WERI-Rb-1 (cell line): Measurements from ENCODE around the gene CTSZ.

Source experiments
- DNase-seq: peaks from one replicate; pipeline ENCODE4 v3.0.0-alpha.2; 2020
- H3K27ac ChIP-seq: fragments of 250-450 bp; sonication (Bioruptor Pico); 2 replicates; pipeline ENCODE4 v1.5.1; 2020; ENCODE audit warnings: mild to moderate bottlenecking, moderate library complexity
- H3K27me3 ChIP-seq: fragments of 250-450 bp; sonication (Bioruptor Pico); 2 replicates; pipeline ENCODE4 v1.5.1; 2021; ENCODE audit warnings: mild to moderate bottlenecking, low read depth, moderate library complexity; ENCODE audit not compliant: insufficient read depth, severe bottlenecking
- H3K36me3 ChIP-seq: fragments of 250-450 bp; sonication (Bioruptor Pico); 2 replicates; pipeline ENCODE4 v1.5.1; 2020; ENCODE audit warnings: mild to moderate bottlenecking, moderate library complexity
- H3K4me3 ChIP-seq: 2 replicates; pipeline ENCODE4 v1.5.1; 2011; ENCODE audit warnings: low read depth, mild to moderate bottlenecking, control low read depth, low read length
- H3K9me3 ChIP-seq: fragments of 250-450 bp; sonication (Bioruptor Pico); 2 replicates; pipeline ENCODE4 v1.5.1; 2021; ENCODE audit warnings: mild to moderate bottlenecking, moderate library complexity; ENCODE audit not compliant: severe bottlenecking
- TF ChIP-seq, protein P1 (sequence below): IDR thresholded peaks from 2 replicates; pipeline ENCODE4 v1.5.1; 2011; ENCODE audit warnings: low read depth, mild to moderate bottlenecking, control low read depth, inconsistent platforms, low read length

CTSZ gene

GRCh38 chr20:59010995-59011873 is 4.2 kb upstream of the CTSZ start:
- no peak overlapping the region for H3K4me3 ChIP-seq
- no peaks in the 10 kb centered on the region for H3K27me3 ChIP-seq
- H3K9me3 ChIP-seq: no peaks in the 10 kb centered on the region
- DNase-seq: no peak
- TF ChIP-seq, protein P1, sequence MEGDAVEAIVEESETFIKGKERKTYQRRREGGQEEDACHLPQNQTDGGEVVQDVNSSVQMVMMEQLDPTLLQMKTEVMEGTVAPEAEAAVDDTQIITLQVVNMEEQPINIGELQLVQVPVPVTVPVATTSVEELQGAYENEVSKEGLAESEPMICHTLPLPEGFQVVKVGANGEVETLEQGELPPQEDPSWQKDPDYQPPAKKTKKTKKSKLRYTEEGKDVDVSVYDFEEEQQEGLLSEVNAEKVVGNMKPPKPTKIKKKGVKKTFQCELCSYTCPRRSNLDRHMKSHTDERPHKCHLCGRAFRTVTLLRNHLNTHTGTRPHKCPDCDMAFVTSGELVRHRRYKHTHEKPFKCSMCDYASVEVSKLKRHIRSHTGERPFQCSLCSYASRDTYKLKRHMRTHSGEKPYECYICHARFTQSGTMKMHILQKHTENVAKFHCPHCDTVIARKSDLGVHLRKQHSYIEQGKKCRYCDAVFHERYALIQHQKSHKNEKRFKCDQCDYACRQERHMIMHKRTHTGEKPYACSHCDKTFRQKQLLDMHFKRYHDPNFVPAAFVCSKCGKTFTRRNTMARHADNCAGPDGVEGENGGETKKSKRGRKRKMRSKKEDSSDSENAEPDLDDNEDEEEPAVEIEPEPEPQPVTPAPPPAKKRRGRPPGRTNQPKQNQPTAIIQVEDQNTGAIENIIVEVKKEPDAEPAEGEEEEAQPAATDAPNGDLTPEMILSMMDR: no peak
- H3K27ac ChIP-seq: no peak overlapping the region
- no peaks in the 10 kb centered on the region for H3K36me3 ChIP-seq

DNA sequence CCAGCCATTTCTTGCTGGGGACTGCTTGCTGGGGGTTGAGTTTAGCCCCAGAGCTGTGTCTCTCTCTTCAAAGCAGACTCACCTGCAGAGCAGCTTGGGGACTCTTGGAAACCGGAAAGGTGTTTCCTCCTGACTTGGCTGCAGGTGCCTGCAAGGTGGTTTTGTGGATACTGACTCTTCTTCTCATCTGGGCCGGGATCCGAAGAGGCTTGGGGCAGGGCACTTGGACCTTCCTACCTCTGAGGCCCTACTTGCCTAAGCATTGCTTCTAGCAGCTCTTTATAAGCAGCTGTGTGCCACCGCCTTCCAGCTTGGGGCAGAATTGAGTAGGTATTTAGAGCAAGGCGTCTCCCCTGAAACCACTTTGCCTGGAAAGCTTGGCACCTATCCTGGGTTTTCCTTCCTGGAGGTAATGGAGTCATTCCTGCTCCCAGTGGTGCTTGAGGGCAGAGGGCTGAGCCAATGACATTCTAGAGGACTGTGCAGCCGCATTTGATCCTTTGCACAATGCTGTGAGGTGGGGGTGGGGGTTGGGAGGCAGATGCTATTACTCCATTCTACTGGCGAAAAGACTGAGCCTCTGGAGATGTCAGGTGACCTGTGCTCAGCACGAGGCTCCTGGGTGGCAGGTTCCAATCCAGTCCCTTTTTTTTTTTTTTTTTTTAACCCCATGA is 3.4 kb upstream of the CTSZ start:
- Histone ChIP-seq H3K36me3 (no peaks in the 10 kb centered on the region), H3K27me3 (no peaks in the 10 kb centered on the region), H3K4me3 (no peak overlapping the region), H3K27ac (no peak overlapping the region), H3K9me3 (no peaks in the 10 kb centered on the region)
- no peak for DNase-seq
- TF ChIP-seq, protein P1: no peak

- Histone ChIP-seq H3K36me3 (no peaks in the 10 kb centered on the region), H3K9me3 (no peaks in the 10 kb centered on the region), H3K27me3 (no peaks in the 10 kb centered on the region), H3K27ac (no peak overlapping the region), H3K4me3 (no peak overlapping the region)
- no peak for DNase-seq
- TF ChIP-seq, protein P1: no peak
These were observed 1.8 kb upstream of the CTSZ start for GRCh38 chr20:59008715-59009336.

DNA sequence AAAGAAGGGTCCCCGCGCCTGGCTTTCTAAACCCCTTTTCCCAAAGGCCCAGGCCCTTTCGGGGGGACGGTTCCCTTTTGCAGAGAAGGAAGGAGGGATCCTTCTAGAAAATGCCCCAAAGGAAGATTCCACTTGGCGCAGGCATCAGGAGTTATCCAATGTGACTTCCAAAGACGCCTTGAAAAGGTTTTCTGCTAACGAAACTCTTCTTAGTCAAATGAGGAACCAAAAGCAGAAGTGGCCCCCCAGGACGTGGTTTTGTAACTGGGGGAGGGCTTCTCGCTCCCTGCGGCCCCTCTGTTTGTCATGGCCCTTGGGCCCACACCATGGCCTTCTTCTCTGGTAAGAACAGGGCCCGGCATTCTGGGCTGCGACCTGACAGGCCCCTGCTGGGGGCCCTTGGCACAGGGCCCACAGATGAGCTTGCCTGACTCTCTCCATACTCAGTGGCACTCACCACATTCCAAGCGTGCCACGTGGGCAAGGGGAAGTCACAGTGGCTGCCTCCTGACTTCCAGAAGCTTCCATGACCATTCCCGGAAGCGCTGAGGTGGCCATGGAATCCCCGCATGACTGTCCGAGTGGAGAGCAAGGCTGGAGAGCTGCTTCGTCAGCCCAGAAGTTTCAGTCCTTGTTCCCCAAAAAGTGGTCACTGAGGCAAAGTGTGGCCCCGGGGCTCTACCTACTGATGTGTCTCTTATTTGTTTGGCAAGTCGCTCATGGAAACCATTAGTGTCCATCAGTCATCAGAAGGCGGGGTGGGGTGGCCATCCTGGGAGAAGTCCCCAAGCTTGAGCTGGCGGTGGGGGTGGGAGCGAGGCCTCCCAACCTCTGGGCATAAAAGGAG is 834 bp upstream of the CTSZ start:
- no peak overlapping the region for H3K27ac ChIP-seq
- H3K4me3 ChIP-seq: no peak overlapping the region

More for the DNA sequence above, 834 bp upstream of the CTSZ start:
- H3K27me3 ChIP-seq: no peaks in the 10 kb centered on the region
- DNase-seq: no peak
- TF ChIP-seq, protein P1: no peak
- H3K9me3 ChIP-seq: no peaks in the 10 kb centered on the region
- no peaks in the 10 kb centered on the region for H3K36me3 ChIP-seq
